Cerebellar cortex (tissue), 1 donor: ENCODE results near the gene ABCC6.
"Not testable (repeated sequence)": the region's sequence is repeated elsewhere in the genome, so short reads cannot be mapped to it uniquely, and the experiment has no call there.

Experiments used
- DNase-seq: peaks from one replicate; pipeline ENCODE4 v3.0.0-alpha.2; 2015; ENCODE audit warnings: low spot score

ABCC6 gene

DNA sequence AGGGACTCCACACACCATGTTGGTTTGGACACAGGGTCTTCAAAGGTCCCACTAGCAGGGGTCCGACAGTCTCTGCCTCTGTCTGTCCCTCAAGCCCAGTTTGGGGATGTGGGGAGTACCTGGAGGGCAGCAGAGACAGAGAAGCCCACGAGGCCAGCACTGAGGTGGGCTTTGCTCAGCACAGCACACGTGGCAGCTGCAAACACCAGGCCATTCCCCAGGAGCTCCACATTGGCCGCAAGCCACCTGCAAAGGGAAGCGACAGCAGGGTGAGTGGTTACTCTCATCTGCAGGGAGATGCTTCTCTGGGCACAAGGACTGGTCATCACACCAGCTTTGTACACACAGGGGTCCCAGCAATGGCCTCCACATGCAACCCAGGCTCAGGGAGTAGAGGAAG is 62.0 kb downstream of the ABCC6 start:
- no peak for DNase-seq

DNA sequence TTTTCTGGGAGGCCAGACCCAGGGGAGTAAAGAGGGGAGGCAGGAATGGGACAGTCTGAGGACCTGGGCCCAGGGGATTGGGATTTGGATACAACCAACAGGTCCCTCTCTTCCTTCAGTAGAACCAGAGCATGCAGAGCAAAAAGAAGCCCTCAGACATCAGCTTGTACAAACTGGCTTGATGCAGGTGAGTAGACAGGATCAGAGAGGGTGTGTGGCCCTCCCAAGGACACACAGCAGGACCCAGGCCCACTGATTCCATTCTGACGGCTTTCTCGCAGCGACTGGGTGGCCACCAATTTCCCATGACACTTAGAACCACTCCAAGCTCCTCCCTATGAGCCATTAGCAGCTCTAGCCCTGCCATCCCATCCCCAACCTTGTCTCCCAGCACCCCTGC is 63.6 kb downstream of the ABCC6 start:
- no peak for DNase-seq

DNA sequence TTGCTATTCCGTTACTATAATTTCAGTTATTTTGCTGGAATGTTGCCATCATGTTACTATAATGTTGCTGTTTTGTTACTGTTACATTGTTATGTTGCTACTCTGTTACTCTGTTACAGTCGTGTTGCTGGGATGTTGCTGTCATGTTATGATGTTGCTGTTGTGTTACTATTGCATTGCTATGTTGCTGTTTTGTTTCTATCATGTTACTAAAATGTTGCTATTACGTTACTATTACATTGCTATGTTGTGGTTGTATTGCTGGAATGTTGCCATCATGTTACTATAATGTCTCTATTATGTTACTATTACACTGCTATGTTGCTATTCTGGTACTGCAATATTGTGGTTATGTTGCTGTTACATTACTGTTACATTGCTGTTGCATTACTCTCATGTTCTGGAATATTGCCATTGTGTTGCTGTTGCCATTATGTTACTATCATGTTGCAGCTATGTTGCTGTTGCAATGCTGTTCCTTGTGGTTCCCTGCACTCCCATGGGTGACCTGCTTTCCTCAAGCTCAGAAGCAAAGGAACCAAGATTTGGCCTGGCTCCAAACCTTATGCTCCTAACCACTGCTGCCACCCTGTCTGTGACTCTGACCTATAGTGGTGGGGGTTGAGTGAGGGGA is 64.4 kb downstream of the ABCC6 start:
- no peak for DNase-seq

DNA sequence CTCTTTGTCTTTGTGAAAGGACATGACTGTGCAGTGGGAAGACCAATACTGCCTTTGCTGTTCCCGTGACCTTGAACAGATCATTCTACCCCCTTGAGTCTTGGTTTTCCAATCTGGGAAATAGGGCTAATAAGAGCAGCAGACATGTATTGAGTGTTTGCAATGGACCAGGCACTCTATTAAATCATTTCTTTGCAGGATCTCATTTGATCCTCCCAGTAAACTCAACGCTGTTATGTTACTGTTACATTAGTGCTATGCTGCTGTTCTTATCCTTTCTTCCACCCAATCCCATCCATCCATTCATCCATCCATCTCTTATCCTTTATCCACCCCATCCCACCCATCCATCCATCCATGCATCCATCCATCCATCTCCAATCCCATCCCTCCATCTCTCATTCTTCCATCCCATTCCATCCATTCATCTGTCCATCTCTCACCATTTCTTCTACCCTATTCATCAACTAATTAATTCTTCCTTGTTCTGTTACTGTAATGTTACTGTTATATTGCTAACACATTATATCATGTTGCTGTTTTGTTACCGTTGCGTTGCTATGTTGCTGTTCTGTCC is 65.1 kb downstream of the ABCC6 start:
- no peak for DNase-seq

DNA sequence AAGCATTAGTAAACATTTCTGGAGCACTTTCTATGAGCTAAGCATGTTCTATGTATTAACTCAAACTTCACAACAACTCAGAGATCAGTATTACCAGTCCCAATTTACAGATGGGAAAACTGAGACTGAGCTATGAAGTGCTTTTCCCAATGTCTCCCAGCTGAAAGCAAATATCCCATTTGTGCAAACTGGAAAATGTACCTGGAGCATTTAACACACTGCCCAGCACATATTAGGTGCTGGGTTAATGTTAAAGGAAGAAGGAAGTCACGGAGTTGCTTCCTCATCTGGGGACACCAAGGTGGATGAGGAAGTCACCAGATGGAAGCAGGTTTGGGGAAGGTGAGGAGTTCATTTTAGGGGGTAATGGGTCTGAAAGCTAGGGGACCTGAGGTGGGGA is 66.1 kb downstream of the ABCC6 start:
- DNase-seq: no peak

DNA sequence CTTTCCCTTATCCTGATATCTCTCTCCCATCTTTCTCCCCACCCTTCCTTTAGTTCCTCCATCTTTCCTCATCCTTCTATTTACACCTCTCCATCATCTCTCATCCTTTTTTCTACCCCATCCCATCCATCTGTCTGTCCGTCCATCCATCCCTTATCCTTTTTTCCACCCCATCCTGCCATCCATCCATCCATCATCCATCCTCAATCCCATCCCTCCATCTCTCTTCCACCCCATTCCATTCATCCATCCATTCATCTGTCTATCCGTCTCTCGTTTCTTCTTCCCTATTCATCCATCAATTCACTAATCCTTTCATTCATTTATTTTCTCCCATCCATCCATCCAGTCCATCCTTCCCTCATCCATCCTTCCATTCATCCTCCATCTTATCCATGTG is 68.1 kb downstream of the ABCC6 start:
- no peak for DNase-seq

DNA sequence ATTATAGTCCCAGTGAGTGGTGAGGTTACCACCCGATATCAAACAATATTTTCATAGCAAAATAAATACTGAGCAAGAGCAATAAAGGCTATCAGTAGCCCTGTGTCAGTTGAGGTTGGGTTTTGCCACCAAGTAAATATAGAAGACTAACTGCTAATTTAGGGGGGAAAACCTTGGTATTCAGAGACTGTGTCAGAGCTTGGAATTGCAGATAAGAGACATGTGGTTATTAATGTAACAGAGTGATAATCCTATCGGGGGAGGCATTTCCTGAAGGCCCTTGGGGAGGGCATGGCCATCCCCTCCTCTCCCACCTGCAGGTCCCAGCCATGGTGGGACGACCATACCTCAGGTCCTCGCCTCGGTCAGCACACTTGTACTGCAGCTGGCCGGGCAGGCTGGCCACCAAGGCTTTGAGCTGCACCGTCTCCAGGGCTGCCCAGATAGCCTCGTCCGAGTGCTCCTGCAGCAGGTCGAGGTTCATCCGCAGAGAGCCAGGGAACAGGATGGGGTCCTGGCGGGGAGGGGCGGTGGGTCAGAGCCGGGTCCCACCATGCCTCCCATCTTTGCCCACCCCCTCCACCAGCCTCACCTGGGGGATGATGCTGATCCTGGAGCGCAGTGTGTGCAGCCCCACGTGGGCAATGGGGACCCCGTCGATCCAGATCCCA is 68.9 kb downstream of the ABCC6 start:
- DNase-seq: no peak

DNA sequence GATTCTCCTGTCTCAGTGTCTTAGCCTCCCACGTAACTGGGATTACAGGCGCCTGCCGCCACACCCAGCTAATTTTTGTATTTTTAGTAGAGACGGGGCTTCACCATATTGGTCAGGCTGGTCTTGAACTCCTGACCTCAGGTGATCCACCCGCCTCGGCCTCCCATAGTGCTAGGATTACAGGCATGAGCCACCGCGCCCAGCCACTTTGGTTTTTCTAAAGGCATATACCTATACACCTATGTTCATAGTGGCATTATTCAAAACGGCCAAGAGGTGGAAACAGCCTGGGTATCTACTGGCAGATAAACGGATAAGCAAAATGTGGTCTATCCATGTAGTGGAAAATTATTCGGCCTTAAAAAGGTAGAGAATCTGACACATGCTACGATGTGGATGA is 70.3 kb downstream of the ABCC6 start:
- not testable (repeated sequence) for DNase-seq

DNA sequence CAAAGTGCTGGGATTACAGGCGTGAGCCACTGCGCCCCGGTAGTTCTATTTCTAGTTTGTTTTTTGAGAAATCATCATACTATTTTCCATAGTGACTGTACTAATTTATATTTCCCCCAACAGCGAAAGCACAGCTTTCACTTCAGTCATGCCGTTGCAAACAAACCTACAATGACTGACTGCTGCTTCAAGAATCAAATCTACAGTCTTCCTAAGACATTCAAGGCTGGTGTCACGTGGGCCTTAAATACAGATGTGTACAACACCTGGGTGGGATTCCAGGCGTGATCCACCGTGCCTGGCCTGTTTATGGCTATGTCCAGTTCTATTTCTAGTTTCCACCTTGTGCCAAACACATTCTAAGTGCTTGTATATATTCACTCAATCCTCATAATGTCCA is 72.0 kb downstream of the ABCC6 start:
- no peak for DNase-seq

DNA sequence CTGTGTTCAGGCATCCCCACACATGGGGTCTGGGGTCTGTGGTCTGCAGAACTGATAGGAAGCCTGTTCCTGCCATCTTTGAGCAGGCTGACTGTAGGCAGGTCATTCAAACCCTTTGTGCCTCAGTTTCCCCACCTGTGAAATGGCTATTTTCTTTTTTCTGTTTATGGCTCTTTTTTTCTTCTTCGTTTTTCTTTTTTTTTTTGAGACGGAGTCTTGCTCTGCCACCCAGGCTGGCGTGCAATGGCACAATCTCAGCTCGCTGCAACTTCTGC is 72.5 kb downstream of the ABCC6 start:
- DNase-seq: no peak

DNA sequence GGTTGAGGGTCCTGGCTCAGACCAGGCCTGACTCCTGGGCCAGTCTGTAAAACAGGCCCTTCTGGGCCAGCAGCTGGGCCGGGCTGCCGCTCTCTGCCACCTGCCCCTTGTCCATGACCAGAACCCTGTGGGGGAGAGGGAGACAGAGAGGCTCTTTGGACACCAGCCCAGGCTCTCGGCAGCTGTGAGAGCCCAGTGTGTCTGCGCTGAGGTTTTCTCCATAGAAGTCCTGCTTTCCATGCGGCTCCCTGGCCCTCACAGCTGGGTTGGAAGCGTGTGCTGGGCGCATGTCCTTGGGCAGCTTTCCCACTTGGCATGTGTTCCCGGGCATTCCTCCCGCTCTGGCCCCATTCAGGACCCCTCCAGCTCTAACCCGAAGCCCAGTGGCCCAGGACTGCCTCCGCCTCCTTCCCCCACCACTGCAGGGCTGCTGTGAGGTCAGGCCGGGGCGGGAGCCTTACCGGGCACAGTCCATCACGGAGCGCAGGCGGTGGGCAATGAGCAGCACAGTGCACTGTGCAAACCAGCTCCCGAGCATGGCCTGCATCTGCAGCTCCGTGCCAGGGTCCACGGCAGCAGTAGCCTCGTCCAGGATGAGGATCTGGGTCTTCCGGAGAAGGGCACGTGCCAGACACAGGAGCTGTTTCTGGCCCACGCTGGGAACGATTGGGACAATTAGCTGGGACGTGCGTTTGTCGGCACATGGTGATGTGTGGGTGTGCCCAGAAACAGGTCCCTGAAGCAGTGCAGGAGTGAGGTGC is 73.0 kb downstream of the ABCC6 start:
- DNase-seq: no peak

DNA sequence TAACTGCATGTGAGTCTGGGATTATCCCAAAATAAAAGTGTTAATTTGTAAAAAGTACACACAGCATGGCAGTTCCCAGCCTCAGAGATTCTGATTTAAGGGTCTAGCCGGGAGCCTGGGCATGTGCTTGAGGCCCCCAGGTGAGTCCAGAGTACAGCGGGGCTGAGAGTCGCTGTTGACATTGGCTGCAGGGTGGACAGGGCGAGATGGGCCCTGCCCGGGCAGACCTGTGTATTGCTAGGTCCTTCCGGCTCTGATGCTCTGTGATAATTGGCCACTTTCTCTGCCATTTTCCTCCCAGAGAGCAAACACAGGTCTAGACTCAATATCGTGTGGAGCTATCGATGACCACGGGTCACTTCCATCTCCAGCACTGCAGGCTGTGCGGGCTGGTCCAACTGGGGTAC is 73.6 kb downstream of the ABCC6 start:
- no peak for DNase-seq

DNA sequence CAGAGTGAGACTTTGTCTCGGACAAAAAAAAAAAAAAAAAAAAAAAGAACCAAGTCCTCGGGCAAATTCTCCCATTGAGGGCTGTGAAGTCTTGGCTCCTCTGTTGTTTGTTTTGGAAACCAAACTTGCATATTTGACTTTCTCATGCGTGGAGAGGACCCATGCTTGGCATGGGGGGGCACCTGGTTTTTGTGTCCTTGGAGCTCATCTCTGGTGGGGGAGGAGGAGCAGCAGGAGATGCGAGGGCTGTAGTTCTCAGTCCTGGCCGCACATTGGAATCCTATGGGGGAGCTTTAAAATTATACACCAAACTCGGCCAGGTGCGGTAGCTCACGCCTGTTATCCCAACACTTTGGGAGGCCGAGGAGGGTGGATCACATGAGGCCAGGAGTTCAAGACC is 74.5 kb downstream of the ABCC6 start:
- no peak for DNase-seq

DNA sequence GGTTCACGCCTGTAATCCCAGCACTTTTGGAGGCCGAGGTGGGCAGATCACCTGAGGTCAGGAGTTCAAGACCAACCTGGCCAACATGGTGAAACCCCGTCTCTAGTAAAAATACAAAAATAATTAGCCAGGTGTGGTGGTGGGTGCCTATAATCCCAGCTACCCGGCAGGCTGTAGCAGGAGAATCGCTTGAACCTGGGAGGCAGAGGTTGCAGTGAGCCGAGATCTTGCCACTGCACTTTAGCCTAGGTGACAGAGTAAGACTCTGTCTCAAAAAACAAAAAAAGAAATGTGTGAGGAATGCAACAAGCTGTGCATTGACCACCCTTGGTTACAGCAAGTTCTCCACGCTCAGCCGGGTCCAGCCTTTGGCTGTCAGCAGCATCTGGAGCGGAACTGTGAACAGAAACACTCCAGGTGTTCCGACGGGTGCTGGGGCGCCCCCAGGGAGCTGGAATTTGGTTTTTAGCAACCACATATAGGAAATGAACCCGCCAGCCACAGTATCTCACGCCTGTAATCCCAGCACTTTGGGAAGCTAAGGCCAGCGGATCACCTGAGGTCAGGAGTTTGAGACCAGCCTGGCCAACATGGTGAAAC is 75.2 kb downstream of the ABCC6 start:
- DNase-seq: not testable (repeated sequence)

DNA sequence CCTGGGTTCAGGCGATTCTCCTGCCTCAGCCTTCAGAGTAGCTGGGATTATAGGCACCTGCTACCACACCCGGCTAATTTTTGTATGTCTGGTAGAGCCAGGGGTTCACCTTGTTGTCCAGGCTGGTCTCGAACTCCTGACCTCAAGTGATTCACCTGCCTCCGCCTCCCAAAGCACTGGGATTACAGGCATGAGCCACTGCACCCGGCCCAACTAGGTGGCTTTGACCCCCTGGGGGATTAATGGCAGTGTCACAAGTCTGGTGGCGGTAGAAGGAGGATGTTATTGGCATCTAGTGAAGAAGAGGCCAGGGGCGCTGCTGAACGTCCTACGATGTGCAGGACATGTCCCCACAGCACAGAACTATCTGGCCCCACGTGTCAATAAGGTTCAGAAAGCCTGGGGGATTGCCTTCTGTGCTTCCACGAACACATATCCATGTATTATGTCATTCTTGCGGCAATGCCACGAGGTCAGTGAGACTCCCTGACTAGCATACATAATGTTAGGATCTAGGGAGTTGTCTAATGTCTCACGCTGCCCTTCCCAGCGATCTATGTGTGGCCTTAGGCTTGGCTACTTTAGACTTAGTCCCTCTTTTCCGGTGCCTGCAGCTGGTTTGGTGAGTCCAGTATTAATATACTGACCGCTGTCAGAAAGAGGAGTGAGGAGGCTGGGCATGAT is 75.8 kb downstream of the ABCC6 start:
- no peak for DNase-seq

DNA sequence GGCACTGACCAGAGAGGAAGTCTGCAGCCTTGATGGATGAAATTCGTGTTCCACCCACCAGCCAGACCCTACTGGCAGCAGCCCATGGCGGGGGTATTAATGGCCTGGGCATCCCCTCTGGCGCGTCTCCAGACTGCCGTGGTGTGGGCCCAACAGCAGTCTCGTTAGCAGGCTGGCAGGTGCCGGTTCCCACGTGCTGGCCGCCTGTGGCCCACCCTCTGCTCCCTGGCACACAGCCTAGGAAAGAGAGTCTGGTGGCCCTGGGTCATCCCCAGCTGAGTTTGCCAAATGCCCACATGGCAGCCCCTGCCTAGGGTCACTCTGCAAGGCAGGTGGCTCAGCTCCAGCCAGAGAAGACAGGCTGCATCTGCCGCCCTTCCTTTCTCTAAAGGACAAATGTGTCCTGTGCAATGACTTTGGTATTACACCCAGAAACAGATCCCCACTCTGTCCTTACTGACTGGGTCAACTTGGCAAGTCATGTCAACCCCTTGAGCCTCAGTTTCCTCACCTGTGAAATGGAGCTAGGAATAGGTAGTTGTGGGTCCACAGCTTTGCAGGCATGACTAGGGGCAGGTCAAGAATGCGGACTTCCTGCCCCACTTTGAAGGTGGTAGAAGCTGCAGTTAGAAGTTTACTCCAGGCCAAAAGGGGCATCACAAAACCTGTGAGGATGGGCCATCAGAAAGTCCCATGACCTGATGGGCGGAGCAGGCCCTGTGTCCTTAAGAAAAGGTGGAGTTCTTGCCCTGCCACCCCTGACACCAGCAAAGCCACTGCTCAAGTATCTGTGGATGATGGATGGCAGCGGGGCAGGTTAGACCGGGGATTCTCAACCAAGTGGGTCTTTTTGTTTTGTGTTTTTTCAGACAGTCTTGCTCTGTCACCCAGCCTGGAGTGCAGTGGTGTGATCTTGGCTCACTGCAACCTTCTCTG is 76.6 kb downstream of the ABCC6 start:
- DNase-seq: peak; percentile 48

DNA sequence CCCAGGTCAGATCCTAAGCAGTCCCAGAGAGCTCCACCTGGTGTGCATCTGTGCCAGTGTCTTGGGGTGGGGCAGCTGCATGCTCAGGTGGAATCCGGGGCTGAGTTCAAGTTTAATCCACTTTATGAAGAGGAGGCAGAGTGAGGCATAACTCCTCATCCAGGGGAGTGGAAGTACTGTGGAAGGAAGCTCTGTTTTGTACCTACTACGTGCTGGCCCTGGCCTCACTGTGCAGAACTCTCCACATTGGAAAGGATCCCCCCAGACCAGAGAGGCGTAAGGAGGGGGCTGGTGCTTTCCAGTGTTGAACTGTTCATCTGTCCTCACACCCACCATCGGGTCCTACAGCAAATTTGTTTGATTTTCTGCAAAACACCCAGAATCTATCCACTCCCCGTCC is 78.0 kb downstream of the ABCC6 start:
- no peak for DNase-seq

DNA sequence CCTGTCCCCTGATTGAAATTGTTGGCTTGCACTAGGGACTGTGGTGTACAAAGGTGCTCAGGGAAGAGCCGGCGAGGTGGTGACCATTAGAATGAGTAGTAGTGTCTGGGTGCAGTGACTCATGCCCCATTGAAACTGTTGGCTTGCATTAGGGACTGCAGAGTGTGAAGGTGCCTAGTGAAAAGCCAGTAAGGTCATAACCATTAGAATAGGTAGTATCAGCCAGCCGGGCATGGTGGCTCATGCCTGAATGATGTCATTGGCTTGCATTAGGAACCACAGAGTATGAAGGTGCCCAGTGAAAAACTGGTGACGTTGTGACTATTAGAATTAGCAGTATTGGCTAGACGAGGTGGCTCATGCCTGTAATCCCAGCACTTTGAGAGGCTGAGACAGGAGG is 78.9 kb downstream of the ABCC6 start:
- DNase-seq: no peak

DNA sequence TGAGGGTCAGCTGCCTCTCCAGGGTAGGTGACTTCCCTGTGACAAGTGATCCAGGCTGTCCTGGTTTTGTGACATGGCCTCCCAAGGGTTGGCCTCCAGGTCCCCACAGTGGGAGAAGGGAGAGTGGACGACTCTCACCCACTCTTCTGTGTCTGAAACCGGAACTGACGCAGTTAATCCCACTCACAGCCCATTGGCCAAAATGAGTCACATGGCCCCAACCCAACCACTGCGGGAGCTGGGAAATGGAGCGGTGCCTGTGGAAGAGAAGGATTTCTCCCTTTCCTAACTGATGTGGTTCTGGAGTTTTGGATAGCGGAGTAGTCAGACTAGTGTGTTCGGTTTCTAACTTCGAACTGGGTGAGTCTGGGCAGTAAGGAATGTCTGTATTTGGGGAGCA is 79.4 kb downstream of the ABCC6 start:
- no peak for DNase-seq

DNA sequence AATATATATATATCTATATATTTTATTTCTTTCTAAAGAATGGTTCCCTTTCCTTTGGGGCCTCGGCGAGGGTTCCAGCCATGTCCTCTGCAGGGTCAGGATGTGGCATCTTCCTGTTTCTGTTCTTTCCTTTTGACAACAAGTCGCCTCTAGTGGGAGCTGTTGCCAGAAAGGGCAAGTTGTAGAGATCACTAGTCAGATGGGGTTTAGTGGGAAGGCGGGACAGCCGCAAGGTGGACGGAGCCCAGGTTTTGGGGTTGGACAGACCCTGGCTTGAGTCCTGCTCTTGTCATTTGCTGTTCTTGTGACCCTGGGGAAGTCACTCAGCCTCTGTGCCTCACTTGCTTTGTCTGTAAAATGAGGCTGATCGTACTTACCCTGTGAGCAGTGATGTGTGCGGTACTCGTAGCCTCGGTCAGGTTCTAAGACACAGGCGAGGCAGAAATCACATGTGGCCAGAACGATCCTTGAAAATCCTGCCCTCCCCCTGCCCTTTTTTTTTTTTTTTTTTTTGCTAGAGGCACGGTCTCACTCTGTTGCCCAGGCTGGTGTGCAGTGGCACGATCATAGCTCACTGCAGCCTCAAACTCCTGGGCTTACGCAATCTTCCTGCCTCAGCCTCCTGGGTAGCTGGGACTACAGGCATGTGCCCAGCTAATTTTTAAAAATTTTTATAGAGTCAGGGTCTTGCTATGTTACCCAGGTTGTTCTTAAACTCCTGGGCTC is 80.1 kb downstream of the ABCC6 start:
- peak; percentile 31 for DNase-seq
